ENCODE data around the gene DNAJB13. TPM values are rescaled to one million over a fixed set of nuclear protein-coding genes. Genes with fewer than 3 reads are reported as not detected.
"Not testable (repeated sequence)": the region's sequence is repeated elsewhere in the genome, so short reads cannot be mapped to it uniquely, and the experiment has no call there.

Gene DNAJB13, protein sequence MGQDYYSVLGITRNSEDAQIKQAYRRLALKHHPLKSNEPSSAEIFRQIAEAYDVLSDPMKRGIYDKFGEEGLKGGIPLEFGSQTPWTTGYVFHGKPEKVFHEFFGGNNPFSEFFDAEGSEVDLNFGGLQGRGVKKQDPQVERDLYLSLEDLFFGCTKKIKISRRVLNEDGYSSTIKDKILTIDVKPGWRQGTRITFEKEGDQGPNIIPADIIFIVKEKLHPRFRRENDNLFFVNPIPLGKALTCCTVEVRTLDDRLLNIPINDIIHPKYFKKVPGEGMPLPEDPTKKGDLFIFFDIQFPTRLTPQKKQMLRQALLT
- total RNA-seq: not detected

DNA sequence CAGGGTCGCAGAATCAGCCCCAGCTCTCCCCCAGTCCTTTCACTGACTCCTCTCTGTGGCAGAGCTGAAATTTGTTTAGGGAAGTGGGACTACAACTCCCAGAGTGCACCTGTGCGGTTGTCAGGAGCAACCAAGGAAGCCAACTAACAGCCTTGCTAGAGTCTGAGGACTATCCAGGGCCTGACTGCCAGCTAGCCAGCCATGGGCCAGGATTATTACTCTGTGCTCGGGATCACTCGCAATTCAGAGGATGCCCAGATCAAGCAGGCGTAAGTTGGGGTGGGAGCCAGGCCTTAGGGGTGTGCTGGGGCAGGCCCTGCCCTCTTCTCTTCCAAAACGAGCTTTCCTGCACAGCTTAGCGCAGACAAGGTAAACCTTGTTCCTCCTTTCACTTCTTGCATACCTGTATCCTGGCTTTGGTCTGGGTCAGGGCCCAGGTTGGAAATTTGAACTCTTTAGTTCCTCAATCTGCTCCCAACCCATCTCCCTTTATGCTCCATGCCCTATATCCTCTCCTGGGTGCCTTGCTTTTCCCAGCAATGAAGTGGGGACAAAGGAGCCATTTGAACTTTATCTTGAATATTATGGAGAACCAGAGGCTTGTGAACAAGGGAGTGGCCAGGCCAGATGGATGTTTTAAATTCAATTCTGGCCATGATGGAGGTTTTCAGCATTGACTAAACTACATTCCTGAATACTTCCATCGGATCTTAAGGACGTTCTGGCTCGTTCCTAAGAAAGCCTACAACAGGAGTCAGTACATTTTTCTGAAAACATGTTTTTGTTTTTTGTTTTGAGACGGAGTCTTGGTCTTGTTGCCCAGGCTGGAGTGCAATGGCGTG lies at the start of gene DNAJB13:
DNAJB13 (plus strand) TSS at position 158 of the 842 bp plus-strand sequence; CDS start at position 202, 44 bp downstream.
- FAIRE-seq: no peak
- DNase-seq (ENCODE audit: low spot score in 2 of 2): peak; percentile 19 to 48

DNA sequence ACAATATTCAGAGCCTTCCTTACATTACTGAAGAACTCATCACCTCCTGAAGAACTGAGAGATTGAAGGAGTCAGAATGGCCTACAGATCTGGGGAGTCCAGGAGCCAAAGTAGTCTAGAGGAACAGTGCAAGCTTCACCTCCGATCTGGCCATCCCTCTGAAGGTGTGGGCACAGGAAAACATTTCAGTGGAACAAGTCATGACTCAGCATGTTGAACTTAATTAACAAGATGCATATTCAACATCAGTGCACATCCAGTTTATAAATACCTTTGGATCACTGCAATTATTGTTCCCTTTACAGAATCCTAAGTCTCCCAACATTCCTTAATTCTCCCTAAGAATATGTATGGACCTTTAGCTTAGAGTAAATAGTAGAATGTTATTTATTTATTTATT lies 48.5 kb upstream of the DNAJB13 start:
- FAIRE-seq: no peak
- no peak for DNase-seq (ENCODE audit: low spot score in 2 of 2)

DNA sequence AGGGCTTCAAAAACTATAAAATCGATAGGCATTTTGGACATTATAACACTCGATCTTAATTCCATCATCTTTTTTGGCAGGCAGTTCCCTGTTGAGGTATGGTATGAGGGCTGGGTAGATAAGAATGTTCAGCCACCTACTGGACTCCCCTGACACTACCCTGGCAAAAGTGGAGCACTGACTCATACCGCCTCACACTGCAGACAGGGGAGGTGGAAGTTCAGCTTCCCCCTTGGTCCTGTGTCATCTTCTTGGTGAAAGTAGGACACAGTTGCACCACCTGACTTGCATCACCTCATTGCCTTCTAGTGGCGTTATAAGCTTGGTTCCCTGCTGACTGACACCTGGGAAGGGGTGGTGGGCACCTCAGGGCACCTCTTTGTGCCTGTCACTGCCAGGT lies 43.6 kb upstream of the DNAJB13 start:
- FAIRE-seq: no peak
- no peak for DNase-seq (ENCODE audit: low spot score in 2 of 2)

DNA sequence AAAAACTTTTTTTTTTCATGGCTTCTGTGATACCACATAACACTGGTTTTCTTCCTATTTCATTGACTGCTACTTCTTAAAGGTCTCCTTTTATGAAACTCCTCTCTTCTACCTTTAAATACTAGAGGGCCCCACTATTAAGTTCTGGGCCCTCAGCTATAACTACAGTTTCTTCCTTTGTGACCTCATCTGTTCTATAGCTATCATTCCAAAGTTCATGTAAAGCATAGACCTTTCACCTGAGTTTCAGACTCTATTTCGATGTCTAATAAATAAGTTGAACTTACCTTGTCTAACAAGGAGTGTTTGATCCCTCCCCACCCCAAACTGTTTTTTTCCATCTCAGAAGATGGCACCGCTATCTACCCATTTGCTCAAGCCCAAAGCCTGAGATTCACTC lies 38.8 kb upstream of the DNAJB13 start:
- FAIRE-seq (no peak), DNase-seq (ENCODE audit: low spot score in 2 of 2) (no peak)

DNA sequence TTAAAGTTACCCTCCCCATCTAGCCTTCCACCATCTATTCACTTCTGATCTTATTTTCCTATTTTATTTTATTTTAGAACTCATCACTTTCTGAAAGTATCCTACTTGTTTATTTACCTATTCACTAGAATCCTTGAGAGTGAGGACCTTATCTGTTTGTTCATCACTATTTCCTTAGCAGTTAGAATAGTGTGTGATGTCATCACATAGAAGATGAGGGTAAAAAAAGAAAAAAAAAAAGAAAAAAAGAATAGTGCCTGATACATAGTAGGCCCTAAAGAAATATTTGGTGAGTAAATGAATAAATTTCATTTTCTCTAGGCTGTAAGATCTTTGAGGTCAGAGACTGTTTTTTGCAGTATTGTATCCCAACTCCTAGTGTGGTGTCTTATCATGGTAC lies 37.4 kb upstream of the DNAJB13 start:
- no peak for FAIRE-seq

DNA sequence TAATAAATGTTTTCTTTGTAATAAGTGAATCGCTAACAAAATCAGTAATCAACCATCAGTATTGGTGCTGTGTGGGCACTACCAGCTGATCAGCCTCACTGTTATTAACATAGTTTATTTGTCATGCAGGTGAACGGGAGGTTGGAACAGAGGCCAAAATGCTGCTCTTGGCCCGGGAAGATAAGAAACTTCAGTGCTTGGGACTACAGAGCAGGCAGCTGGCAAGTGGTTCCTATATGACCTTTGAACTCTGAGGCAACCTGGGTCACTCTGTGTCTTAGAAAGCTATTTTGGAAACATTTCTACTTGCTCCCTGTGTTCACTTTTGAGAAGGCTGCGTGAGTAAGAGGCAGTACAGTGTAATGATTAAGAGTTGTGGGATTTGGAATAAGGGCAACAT lies 36.5 kb upstream of the DNAJB13 start:
- FAIRE-seq (no peak), DNase-seq (ENCODE audit: low spot score in 2 of 2) (no peak)

More for the DNA sequence above, 37.4 kb upstream of the DNAJB13 start:
- DNase-seq (ENCODE audit: low spot score in 2 of 2): no peak

DNA sequence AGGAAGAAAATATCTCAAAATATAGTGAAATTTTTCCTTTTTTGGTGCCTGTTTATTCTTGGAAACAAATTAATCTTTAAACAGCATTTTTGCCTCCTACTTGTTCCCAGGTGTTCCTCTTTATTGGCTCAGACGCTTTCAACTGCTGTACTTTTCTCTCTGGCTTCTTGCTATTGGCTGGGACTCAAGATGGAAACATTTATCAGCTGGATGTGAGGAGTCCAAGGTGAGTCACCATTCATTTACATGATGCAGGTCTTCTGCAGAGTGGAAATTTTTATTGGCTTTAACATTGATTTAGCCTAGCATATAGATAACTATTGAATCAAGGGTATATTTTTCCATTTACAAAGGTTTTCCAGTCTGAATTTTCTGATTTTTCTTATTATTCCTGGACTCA lies 34.4 kb upstream of the DNAJB13 start:
- FAIRE-seq: no peak

DNA sequence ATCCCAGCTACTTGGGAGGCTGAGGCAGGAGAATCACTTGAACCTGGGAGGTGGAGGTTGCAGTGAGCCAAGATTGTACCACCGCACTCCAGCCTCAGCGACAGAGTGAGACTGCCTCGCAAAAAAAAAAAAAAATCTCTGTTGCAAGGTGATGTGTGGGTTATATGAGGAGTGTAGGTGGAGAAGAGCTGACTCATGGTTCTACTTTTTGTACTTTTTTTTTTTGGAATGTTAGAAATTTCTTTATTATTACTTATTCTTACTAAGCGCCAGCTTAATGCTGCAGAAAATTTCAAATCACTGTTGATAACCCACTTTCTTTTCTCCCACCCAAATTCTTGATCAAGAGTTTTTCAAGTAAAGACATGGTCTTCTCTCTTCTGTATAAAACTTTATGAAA lies 29.6 kb upstream of the DNAJB13 start:
- DNase-seq (ENCODE audit: low spot score in 2 of 2) (no peak), FAIRE-seq (no peak)

More for the DNA sequence above, 34.4 kb upstream of the DNAJB13 start:
- DNase-seq (ENCODE audit: low spot score in 2 of 2): no peak

DNA sequence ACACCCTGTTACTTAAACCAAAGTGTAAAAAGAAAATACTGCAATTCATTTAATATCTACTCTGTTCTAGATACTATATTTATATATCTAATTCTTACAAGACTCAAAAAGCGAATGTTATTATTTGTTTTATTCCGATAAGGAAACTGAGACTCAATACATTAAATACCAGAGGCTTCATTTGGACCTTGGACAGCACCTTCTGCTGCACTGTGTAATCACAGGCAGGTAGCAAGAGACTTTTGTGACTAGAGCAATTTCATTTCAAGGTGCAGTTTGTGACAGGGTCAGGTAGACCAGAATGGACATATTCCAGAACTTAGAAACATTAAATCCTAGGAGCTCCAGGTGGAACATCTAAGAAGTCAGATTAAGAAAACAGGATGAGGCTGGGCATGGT lies 21.4 kb upstream of the DNAJB13 start:
- no peak for FAIRE-seq
- no peak for DNase-seq (ENCODE audit: low spot score in 2 of 2)

DNA sequence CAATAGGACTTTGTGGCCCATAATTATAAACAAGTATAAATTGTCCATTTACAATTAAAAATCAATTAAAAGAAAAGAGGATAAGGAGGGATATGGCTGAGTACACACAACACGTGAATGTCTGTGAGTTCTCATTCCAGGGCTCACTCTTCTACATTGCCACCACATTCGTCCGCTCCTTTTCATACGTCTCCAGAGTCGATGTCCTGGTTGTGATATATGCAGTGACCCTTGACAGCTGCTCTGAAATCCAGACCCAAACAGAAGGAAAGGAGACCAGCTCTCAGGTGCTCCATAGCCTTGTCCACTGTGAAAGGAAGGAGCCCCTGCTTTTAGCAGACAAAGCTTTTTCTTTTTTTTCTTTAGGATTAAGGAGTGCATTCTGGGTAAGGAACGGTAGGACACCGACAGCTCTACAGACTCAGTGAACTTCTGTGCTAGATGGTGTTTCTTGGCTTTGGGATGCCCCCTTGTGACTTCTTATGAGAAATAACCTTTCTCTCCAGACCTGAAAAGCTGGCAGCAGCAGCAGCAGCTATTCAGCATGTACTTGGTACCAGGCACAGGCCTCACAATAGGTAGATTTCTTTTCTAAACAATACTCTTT lies 19.7 kb upstream of the DNAJB13 start:
- peak; percentile 27 to 34 for DNase-seq (ENCODE audit: low spot score in 2 of 2)
- FAIRE-seq: peak; percentile 23

DNA sequence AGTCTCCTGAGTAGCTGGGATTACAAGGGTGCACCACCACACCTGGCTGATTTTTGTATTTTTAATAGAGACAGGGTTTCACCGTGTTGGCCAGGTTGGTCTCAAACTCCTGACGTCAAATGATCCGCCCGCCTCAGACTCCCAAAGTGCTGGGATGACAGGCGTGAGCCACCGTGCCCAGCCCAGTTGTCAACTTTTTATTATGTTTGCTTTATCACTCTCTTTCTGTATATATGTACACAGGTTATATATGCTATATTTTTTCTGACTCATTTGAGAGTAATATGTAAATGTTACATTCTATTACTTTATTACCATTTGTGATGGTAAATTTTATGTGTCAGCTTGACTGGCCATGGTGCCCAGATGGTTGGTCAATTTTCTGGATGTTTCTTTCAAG lies 18.9 kb upstream of the DNAJB13 start:
- no peak for DNase-seq (ENCODE audit: low spot score in 2 of 2)
- no peak for FAIRE-seq

DNA sequence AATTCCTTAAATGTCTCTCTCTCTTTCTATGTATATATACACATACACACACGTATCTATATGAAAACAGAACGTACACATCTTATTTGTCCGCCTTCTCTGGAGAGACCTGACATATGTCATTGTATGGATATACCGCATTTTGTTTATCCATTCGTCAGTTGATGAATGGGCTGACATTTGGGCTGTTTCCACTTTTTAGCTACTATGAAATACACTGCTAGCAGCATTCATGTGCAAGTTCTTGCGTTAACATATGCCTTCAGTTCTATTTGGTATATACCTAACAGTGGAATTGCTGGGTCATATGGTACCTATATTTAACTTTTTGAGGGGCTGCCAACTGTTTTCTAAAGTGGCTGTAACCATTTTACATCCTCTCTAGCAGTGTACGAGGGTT lies 18.0 kb upstream of the DNAJB13 start:
- DNase-seq (ENCODE audit: low spot score in 2 of 2): no peak
- no peak for FAIRE-seq

DNA sequence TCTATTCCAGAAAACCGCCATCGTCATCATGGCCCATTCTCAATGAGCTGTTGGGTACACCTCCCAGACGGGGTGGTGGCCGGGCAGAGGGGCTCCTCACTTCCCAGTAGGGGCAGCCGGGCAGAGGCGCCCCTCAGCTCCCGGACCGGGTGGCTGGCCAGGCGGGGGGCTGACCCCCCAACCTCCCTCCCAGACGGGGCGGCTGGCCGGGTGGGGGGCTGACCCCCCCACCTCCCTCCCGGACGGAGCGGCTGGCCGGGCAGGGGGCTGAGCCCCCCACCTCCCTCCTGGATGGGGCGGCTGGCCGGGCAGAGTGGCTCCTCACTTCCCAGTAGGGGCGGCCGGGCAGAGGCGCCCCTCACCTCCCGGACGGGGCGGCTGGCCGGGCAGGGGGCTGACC lies 14.8 kb upstream of the DNAJB13 start:
- FAIRE-seq; DNase-seq (ENCODE audit: low spot score in 2 of 2): not testable (repeated sequence)

DNA sequence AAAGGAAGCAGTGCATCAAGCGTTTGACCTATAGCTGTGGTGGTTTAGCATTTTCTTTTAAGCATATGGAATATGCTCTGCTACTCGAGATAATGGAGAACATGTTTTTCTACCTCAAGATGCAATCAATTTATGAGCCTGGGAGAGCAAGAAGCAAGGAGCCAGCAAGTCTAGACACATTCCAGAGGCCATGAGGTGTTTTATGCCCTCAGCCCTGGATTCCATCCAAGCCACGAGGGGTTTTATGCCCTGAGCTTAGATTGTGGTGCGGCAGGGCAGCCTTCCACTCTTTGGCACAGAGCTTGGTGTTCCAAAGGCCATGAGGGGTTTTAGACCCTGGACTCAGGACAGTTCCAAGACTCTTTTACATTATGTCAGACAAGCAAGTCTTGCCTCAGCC lies 11.7 kb upstream of the DNAJB13 start:
- DNase-seq (ENCODE audit: low spot score in 2 of 2) (no peak), FAIRE-seq (no peak)

DNA sequence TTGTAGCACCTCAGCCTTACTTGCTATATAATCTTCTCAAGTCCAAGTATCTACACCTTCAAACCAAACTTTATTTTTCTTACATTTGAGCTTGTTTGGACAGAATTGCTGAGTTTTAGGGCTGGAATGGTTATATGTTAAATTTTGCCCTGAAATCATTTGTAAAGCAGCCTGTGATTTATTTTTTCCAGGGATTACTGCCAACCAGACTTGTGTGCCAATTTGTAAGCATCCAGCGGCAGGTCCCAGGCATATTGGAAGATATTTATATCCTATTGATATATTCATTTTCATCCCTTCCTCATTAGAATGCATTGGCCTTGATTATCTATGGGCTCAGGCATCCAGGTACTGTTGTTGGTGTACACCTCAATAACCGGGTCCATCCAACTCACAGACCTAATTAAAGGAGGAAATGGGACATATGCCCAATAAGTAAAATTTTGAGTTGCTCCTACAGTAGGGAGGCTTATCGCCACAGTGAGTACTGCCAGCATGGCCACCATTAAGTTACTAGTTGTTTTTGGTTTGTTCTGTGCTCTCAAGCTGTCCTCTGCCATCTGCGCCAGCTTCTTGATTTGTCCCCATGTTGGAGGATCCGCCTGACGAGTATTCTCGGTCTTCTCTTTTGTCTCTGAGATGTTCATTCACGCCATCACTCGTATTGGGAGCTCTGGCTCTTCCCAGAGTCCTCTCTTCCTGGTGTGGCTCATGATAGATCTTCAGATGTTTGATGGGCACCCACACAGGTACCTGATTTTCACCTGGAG lies 9.8 kb upstream of the DNAJB13 start:
- DNase-seq (ENCODE audit: low spot score in 2 of 2): no peak
- FAIRE-seq: no peak

DNA sequence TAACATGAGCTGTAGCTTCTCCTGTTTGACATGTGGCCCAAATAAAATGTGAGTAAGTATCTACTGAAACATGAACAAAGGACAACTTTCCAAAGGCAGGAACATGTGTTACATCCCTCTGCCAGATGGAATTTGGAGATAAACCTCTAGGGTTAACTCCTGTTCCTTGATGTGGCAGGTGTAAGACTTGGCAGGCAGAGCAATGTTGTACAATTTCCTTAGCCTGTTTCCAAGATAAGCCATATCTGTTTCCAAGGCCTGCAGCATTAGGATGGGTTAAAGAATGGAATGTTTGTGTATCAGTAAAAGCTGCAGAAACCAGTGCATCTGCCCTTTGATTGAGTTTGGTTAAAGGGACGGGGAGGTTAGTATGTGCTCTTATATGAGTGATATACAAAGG lies 8.8 kb upstream of the DNAJB13 start:
- no peak for DNase-seq (ENCODE audit: low spot score in 2 of 2)
- FAIRE-seq: no peak

DNA sequence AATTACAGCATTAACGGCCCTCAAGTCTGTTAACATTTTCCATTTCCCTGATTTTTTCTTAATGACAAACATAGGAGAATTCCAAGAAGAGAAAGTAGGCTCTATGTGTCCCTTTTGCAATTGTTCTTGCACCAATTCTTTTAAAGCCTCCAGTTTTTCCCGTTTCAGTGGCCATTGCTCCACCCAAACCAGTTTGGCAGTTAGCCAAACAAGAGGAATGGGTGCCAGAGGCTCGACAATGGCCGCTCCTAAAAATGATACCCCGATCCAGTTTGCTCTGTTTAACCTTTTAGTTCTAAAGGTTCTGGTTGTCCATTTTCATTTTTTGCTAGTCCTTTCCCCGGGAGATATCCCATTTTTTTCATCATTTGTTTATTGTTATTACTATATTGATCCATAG lies 6.7 kb upstream of the DNAJB13 start:
- DNase-seq (ENCODE audit: low spot score in 2 of 2): no peak
- FAIRE-seq: no peak

DNA sequence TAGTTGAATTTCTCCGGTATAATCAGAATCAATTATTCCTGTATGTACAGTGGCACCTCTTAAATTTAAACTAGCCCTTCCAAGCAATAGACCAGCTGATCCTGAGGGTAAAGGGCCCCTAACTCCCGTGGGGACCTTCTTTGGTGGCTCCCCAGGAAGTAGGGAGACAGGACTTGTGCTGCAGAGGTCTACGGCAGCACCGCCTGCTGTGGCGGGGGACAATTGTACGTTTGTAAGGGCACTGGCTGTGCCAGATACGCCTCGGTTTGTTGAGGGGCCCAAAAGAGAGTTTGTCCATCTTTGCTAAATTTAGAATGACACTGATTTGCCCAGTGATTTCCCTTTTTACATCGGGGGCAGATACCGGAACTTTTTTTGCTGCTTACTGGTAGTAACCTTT lies 5.9 kb upstream of the DNAJB13 start:
- FAIRE-seq: no peak

DNA sequence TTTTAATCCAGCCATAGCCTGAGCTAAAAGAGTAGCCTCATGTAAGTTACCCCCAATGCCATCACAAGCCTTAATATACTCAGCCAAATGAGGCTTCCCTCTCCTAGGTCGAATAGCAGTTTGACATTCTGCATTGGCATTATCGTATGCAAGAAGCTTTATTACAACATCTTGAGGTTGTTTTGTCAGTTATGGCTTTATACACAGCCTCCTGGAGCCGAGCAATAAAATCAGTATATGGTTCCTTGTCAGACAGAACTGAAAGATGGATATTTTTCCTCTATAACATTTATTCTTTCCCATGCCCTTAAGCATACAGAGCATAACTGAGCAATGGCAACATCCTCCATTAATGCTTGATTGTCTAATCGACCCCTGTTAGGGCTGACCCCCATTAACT lies 5.4 kb upstream of the DNAJB13 start:
- DNase-seq (ENCODE audit: low spot score in 2 of 2): no peak
- FAIRE-seq: no peak

More for the DNA sequence above, 5.9 kb upstream of the DNAJB13 start:
- no peak for DNase-seq (ENCODE audit: low spot score in 2 of 2)

DNA sequence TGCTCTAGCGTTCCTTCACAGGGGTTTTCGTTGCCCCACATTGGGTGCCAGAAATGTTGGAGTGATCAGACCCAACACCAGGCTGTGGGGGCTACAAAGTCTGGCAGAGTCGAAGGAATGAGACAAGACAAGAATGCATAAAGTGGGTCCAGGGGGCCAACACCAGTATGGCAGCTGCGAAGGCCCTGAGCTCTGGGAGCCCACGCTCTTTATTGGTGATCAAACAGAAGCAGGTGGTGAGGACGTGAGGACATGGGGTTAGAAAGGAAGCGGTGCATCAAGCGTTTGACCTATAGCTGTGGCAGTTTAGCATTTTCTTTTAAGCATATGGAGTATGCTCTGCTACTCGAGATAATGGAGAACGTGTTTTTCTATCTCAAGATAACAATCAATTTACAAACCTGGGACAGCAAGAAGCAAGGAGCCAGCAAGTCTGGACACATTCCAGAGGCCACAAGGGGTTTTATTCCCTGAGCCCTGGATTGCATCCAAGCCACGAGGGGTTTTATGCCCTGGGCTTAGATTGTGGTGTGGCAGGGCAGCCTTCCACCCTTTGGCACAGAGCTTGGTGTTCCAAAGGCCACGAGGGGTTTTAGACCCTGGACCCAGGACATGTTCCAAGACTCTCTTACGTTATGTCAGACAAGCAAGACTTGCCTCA lies 3.9 kb upstream of the DNAJB13 start:
- FAIRE-seq: no peak

More for the DNA sequence above, 3.9 kb upstream of the DNAJB13 start:
- DNase-seq (ENCODE audit: low spot score in 2 of 2): no peak

Measured in frontal cortex (tissue), 4 donors.